Measurements from ENCODE around the gene RENBP.

GRCh38 chrX:153957224-153957623, 12.8 kb upstream of the RENBP start:
- TF ChIP-seq POLR2AphosphoS5 (IDR thresholded peaks at IDR 0.05; ENCODE audit: low read depth, low read length) (no peak; the same call in 1 of the 2 replicates), POLR2A (IDR thresholded peaks at IDR 0.05; ENCODE audit: low read depth, low read length) (no peak), TAF1 (IDR thresholded peaks at IDR 0.05; ENCODE audit: borderline replicate concordance, low read depth, low read length) (no peak)

All from GM12892 (cell line).